HG03064 (cell line): Measurements from ENCODE around the gene ARL17B.
"Not testable (repeated sequence)": the region's sequence is repeated elsewhere in the genome, so short reads cannot be mapped to it uniquely, and the experiment has no call there.

Experiments
- ATAC-seq: cut with Tn5 transposase; IDR thresholded peaks from one replicate; pipeline ENCODE4 v1.9.1; 2021; ENCODE audit warnings: low read depth; ENCODE audit not compliant: unreplicated experiment

The ARL17B gene

DNA sequence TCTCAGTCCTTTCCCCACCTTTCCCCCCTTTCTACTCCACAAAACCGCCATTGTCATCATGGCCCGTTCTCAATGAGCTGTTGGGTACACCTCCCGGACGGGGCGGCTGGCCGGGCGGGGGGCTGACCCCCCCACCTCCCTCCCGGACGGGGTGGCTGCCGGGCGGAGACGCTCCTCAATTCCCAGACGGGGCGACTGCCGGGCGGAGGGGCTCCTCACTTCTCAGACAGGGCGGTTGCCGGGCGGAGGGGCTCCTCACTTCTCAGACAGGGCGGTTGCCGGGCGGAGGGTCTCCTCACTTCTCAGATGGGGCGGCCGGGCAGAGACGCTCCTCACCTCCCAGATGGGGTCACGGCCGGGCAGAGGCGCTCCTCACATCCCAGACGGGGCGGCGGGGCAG is 108.8 kb downstream of the ARL17B start:
- not testable (repeated sequence) for ATAC-seq

DNA sequence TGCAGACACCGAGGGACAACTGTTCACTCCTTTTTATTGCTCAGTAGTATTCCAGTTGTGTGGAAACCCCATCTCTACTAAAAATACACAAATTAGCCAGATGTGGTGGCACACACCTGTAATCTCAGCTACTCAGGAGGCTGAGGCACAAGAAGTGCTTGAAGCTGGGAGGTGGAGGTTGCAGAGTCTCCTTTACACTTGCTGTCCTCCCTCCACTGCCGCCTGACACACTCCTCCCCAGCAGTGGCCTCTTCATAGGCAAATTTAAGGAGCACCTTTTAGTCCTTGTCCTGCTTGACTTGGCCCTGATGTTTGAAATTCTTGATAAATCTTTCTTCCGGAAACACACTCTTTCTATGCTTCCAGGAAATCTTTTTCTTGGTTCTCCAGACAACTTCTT is 112.4 kb downstream of the ARL17B start:
- ATAC-seq, result not testable (repeated sequence)

DNA sequence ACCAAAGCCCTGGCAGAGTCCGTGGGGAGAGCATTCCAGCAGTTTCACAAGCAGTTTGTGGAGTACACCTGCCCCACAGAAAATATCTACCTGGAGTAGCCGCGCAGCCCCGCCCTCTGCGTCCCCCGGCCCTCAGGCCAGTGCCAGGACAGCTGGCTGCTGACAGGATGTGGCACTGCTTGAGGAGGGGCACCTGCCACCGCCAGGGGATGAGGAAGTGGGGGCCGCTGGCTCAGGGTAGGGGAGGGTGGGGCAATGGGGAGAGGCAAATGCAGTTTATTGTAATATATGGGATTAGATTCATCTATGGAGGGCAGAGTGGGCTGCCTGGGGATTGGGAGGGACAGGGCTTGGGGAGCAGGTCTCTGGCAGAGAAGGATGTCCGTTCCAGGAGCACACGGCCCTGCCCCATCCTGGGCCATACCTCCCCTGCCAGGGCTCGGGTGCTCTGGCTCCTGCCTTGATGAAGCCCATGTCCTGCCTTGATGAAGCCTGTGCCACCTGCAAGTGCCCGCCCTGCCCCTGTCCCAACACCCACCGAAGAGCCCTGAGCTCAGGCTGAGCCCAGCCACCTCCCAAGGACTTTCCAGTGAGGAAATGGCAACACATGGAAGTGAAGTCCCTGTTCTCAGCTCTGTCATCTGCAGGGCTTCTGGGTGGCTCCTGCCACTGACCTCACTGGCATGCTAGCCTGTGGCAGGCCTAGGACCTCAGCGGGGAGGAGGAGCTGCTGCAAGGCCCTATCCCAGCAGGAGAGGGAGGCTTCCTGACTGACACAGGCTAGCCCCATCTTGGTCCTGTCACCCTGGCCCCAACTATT is 116.4 kb downstream of the ARL17B start:
- ATAC-seq, result not testable (repeated sequence)

DNA sequence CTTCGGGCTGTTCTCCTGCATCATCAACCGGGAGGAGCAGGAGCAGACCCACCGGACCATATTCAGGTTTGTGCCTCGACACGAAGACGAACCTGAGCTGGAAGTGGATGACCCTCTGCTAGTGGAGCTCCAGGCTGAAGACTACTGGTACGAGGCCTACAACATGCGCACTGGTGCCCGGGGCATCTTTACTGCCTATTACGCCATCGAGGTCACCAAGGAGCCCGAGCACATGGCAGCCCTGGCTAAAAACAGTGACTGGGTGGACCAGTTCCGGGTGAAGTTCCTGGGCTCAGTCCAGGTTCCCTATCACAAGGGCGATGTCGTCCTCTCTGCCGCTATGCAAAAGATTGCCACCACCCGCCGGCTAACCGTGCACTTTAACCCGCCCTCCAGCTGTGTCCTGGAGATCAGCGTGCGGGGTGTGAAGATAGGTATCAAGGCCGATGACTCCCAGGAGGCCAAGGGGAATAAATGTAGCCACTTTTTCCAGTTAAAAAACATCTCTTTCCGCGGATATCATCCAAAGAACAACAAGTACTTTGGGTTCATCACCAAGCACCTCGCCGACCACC is 117.1 kb downstream of the ARL17B start:
- not testable (repeated sequence) for ATAC-seq

DNA sequence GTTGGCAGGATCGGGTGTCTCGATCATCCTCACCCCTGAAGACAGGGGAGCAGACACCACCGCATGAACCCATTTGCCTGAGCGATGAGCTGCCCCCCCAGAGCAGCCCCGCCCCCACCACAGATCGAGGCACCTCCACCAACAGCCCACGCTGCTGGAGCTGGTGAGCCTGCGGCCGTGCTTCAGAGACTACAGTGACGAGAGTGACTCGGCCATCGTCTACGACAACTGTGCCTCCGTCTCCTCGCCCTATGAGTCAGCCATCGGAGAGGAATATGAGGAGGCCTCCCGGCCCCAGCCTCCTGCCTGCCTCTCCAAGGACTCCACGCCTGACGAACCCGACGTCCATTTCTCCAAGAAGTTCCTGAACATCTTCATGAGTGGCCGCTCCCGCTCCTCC is 117.6 kb downstream of the ARL17B start:
- ATAC-seq, result not testable (repeated sequence)

DNA sequence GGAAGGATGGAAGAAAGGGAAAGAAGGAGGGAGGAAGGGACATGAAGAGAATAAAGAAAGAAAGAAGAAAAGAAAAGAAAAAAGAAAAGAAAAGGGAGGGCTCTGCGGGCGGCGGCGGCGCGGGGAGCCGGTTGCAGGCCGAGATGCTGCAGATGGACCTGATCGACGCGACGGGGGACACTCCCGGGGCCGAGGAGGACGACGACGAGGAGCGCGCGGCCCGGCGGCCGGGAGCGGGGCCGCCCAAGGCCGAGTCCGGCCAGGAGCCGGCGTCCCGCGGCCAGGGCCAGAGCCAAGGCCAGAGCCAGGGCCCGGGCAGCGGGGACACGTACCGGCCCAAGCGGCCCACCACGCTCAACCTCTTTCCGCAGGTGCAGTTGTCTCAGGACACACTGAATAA is 118.1 kb downstream of the ARL17B start:
- not testable (repeated sequence) for ATAC-seq

DNA sequence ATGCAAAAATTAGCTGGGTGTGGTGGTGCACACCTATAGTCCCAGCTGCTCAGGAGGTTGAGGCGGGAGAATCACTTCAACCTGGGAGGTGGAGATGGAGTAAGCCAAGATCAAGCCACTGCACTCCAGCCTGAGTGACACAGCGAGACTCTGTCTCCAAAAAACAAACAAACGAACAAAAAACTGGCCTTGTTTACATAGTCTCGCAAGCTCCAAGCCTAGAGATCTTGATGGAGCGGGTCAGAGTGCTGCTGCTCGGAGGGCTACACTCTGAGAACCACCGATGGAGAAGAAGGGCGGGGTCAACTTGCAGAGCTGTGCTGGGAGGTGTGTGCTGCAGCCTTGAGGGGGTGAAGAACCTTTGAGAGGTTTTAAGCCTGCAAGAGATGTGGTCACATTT is 130.2 kb downstream of the ARL17B start:
- ATAC-seq, result not testable (repeated sequence)

DNA sequence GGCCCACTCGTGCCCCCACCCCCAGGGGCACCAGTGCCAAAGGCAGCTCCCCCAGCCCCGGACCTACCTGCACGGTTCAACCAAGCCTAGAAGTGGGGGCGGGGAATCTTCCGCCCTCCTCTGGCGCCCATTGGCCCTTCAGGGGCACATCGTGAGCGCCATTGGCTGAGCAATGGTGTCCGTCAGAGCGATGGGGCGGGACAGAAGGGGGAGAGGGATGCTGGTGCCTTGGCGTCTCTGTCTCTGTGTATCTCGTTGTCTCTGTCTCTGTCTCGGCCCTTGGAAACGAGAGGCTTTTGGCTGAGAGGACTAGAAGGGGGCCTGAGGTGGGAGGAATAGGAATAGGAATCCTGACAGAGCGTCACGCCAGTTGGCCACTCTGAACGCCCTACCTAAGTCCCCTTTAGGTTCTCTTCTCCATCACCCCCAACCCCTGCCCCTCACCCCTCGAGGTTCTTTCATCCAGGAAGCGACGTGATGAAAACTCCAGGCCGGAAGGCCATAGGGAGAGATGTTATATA is 136.2 kb downstream of the ARL17B start:
- ATAC-seq, result peak; percentile 98

DNA sequence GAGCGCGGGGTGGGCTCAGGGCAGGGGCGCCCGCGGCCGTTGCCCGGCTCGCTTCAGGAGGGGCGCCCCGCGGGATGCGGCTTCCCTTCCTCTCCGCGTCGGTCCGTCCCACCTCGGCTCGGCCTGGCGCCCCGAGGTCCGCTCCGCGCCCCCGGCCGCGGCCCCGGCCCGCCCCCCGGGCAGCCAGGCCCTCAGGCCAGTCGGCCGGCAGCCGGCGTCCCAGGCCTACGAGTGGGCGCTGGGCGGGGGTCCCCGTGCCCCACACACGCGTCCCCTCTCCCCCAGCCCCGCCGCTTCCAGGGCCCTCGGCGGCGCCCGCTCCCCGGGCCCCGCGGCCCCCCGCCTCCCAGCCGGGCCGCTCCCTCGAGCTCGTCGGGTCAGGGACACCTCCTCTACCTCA is 136.7 kb downstream of the ARL17B start:
- peak; percentile 50 for ATAC-seq
